Caco-2 (cell line): Measurements from ENCODE around the gene MCU. TPM values are rescaled to one million over a fixed set of nuclear protein-coding genes. Genes with fewer than 3 reads are reported as not detected.

Experiments
- BruUV-seq: library from RNA; stranded (reverse); fragments of 400-500 nt; replicated peaks from 2 replicates; lab custom pipeline; 2021; lab: Mats Ljungman, UMichigan
- CTCF ChIA-PET: fragments of 300-600 bp; sonication (Branson Sonifier 250); formaldehyde crosslinking; loops from one replicate; lab custom pipeline; 2022; ENCODE audit warnings: antibody characterized with exemption; lab: Charles Lee
- POLR2A ChIA-PET: fragments of 300-600 bp; sonication (Branson Sonifier 250); formaldehyde crosslinking; loops from one replicate; lab custom pipeline; 2022; ENCODE audit warnings: antibody characterized with exemption; lab: Charles Lee
- DNase-seq, 2 experiments: peaks; one replicate each; pipeline versions ENCODE4 v3.0.0 to v3.0.0-alpha.2; 2020 to 2022
- H3K27me3 ChIP-seq: replicated peaks from 2 replicates; pipeline ENCODE4 v1.6.0; 2011; ENCODE audit warnings: low read length; ENCODE audit not compliant: control insufficient read depth, insufficient read depth
- H3K36me3 ChIP-seq: 2 replicates; pipeline ENCODE4 v1.5.1; 2011; ENCODE audit warnings: low read length; ENCODE audit not compliant: control insufficient read depth, insufficient read depth
- H3K4me1 ChIP-seq: fragments of 250-450 bp; sonication (Bioruptor Pico); 2 replicates; pipeline ENCODE4 v1.5.1; 2020; ENCODE audit warnings: mild to moderate bottlenecking
- H3K4me3 ChIP-seq: 2 replicates; pipeline ENCODE4 v1.5.1; 2011; ENCODE audit warnings: low read depth, mild to moderate bottlenecking, control low read depth, low read length
- H3K9me3 ChIP-seq: fragments of 250-450 bp; sonication (Bioruptor Pico); 2 replicates; pipeline ENCODE4 v1.5.1; 2020; ENCODE audit warnings: mild to moderate bottlenecking, moderate library complexity
- H3K27ac Mint-ChIP-seq: one replicate; pipeline ENCODE4 v1.8.0; 2022; ENCODE audit warnings: mixed read lengths; ENCODE audit not compliant: unreplicated experiment
- H3K27me3 Mint-ChIP-seq: one replicate; pipeline ENCODE4 v1.8.0; 2022; ENCODE audit warnings: mixed read lengths; ENCODE audit not compliant: insufficient read depth, unreplicated experiment
- H3K36me3 Mint-ChIP-seq: one replicate; pipeline ENCODE4 v1.8.0; 2022; ENCODE audit warnings: mild to moderate bottlenecking, mixed read lengths; ENCODE audit not compliant: insufficient read depth, unreplicated experiment
- H3K4me1 Mint-ChIP-seq: one replicate; pipeline ENCODE4 v1.8.0; 2022; ENCODE audit warnings: low read depth, mixed read lengths; ENCODE audit not compliant: unreplicated experiment
- H3K4me3 Mint-ChIP-seq: one replicate; pipeline ENCODE4 v1.8.0; 2022; ENCODE audit warnings: mild to moderate bottlenecking, moderate library complexity, mixed read lengths; ENCODE audit not compliant: unreplicated experiment
- H3K9me3 Mint-ChIP-seq: one replicate; pipeline ENCODE4 v1.8.0; 2022; ENCODE audit warnings: mixed read lengths; ENCODE audit not compliant: unreplicated experiment
- CTCF ChIP-seq, 2 experiments: fragments of 200-600 bp in 1 of 2; IDR thresholded peaks; 1 replicate in 1 of 2; 2 replicates in 1 of 2; pipeline versions ENCODE4 v1.5.1 to v1.8.0; 2011 to 2022; ENCODE audit warnings: antibody characterized with exemption in 1 of 2, control low read depth in 1 of 2, inconsistent platforms in 1 of 2, low read depth in 1 of 2, low read length in 1 of 2, mild to moderate bottlenecking in 1 of 2, moderate library complexity in 1 of 2; ENCODE audit not compliant: insufficient read depth in 1 of 2, severe bottlenecking in 1 of 2, unreplicated experiment in 1 of 2
- intact Hi-C: fragments of 100-400 bp; cut with micrococcal nuclease; formaldehyde crosslinking; loops from one replicate; pipeline ENCODE4 v1.10.0; 2022; ENCODE audit not compliant: unreplicated experiment
- total RNA-seq: library from RNA; stranded (reverse); gene quantifications from 2 replicates; pipeline ENCODE4 v1.2.3, GENCODE V29; 2022

MCU gene
- total RNA-seq, 1 experiment from 2014 or later: 62.5 TPM

GRCh38 chr10:72842164-72842563 is 150.2 kb downstream of the MCU start:
- CTCF ChIA-PET: no interaction called here
- no peaks in the 10 kb centered on the region for H3K9me3 Mint-ChIP-seq

GRCh38 chr10:72846238-72846637 is 154.3 kb downstream of the MCU start:
- H3K9me3 ChIP-seq: peaks cover 9% of the 10 kb centered on the region; the same call in 1 of the 2 replicates
- no peak overlapping the region for H3K4me3 ChIP-seq
- DNase-seq: no peak
- no peak overlapping the region for H3K4me3 Mint-ChIP-seq
- H3K27me3 ChIP-seq: no peaks in the 10 kb centered on the region
- intact Hi-C loops: no loop called here
- ChIA-PET POLR2A (no interaction called here), CTCF (no interaction called here)
- peaks cover 10% of the 10 kb centered on the region for H3K36me3 Mint-ChIP-seq
- no peaks in the 10 kb centered on the region for H3K27me3 Mint-ChIP-seq
- H3K4me1 ChIP-seq: no peaks in the 10 kb centered on the region
- no peaks in the 10 kb centered on the region for H3K36me3 ChIP-seq
- H3K27ac Mint-ChIP-seq: no peak overlapping the region
- TF ChIP-seq CTCF (IDR thresholded peaks at IDR 0.05; ENCODE audit: insufficient read depth in 1 of 2, low read depth in 1 of 2, low read length in 1 of 2, severe bottlenecking in 1 of 2, unreplicated experiment in 1 of 2): no peak
- H3K4me1 Mint-ChIP-seq: no peaks in the 10 kb centered on the region
- BruUV-seq: no TSS peak
- no peaks in the 10 kb centered on the region for H3K9me3 Mint-ChIP-seq

More at GRCh38 chr10:72842164-72842563, 150.2 kb downstream of the MCU start:
- H3K9me3 ChIP-seq: no peaks in the 10 kb centered on the region
- no peaks in the 10 kb centered on the region for H3K27me3 ChIP-seq
- Mint-ChIP-seq H3K4me3 (no peak overlapping the region), H3K27ac (no peak overlapping the region), H3K4me1 (no peaks in the 10 kb centered on the region), H3K36me3 (peaks cover 14% of the 10 kb centered on the region), H3K27me3 (no peaks in the 10 kb centered on the region)
- POLR2A ChIA-PET: no interaction called here
- no peak for TF ChIP-seq CTCF (IDR thresholded peaks at IDR 0.05; ENCODE audit: insufficient read depth in 1 of 2, low read depth in 1 of 2, low read length in 1 of 2, severe bottlenecking in 1 of 2, unreplicated experiment in 1 of 2)
- H3K4me3 ChIP-seq: no peak overlapping the region
- DNase-seq: no peak
- no peaks in the 10 kb centered on the region for H3K4me1 ChIP-seq
- no TSS peak for BruUV-seq
- intact Hi-C loops: no loop called here
- H3K36me3 ChIP-seq: no peaks in the 10 kb centered on the region

GRCh38 chr10:72847681-72848080 is 155.7 kb downstream of the MCU start:
- Mint-ChIP-seq H3K27ac (no peak overlapping the region), H3K9me3 (peaks cover 4% of the 10 kb centered on the region), H3K4me3 (no peak overlapping the region), H3K4me1 (no peaks in the 10 kb centered on the region), H3K36me3 (peaks cover 10% of the 10 kb centered on the region), H3K27me3 (no peaks in the 10 kb centered on the region)
- BruUV-seq: no TSS peak
- Histone ChIP-seq H3K4me3 (no peak overlapping the region), H3K27me3 (no peaks in the 10 kb centered on the region), H3K36me3 (no peaks in the 10 kb centered on the region), H3K4me1 (no peaks in the 10 kb centered on the region), H3K9me3 (peaks cover 15% of the 10 kb centered on the region; the same call in 1 of the 2 replicates)
- ChIA-PET POLR2A (no interaction called here), CTCF (no interaction called here)
- no peak for TF ChIP-seq CTCF (IDR thresholded peaks at IDR 0.05; ENCODE audit: insufficient read depth in 1 of 2, low read depth in 1 of 2, low read length in 1 of 2, severe bottlenecking in 1 of 2, unreplicated experiment in 1 of 2)
- DNase-seq: no peak
- intact Hi-C loops: no loop called here
